GM23248 (cell line): ENCODE results near the gene ADSS1.

ENCODE experiments used
- EZH2 ChIP-seq: fragments of 200-600 bp; sonication (generic); IDR thresholded peaks from 2 replicates; pipeline ENCODE4 v1.6.1; 2018; ENCODE audit warnings: antibody characterized with exemption, mild to moderate bottlenecking; ENCODE audit not compliant: insufficient read depth, poor library complexity, severe bottlenecking
- EZH2phosphoT487 ChIP-seq: fragments of 200-600 bp; sonication (generic); IDR thresholded peaks from 2 replicates; pipeline ENCODE4 v1.6.1; 2018; ENCODE audit warnings: antibody characterized with exemption, moderate library complexity, mild to moderate bottlenecking, low read depth; ENCODE audit not compliant: insufficient read depth

DNA sequence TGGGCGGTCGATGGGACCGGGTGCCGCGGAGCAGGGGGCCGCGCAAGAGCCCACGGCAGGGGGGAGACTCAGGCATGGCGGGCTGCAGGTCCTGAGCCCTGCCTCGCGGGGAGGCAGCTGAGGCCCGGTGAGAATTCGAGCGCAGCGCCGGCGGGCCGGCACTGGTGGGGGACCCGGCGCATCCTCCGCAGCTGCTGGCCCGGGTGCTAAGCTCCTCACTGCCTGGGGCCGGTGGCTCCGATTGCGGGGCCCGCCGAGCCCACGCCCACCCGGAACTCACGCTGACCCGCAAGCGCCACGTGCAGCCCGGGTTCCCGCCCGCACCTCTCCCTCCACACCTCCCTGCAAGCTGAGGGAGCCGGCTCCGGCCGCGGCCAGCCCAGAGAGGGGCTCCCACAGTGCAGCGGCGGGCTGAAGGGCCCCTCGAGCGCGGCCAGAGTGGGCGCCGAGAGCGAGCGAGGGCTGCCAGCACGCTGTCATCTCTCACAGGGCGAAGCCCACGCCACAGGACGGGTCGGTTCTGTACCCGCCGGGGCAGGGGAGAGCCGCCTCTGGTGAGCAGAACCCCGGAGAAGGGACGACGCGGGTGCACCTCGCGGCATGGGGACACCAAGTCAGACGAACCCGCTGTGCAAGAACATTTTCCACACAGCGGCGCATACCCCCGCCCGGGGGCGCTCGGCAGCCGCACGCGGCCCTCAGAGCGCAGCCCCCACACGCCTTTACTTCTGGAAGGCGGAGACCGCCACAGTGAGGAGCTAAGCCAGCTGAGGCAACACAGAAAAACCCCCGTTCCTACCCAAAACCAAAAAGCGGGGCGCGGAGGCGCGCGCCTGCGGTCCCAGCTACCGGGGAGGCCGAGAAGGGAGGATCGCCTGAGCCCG, 27.8 kb downstream of the ADSS1 start:
- TF ChIP-seq EZH2 (no peak), EZH2phosphoT487 (no peak)
